OCI-LY3 (cell line): ENCODE results near the gene ZNF775.

Experiments used
- H2AFZ ChIP-seq: fragments of 200-600, 300-600 bp; shearing (Covaris generic); 2 replicates; pipeline ENCODE4 v1.6.0; 2014; ENCODE audit warnings: antibody characterized with exemption, low read depth, low read length
- H3K27ac ChIP-seq: fragments of 200-600, 300-600 bp; sonication (generic); 2 replicates; pipeline ENCODE4 v1.5.1; 2014; ENCODE audit warnings: mild to moderate bottlenecking, low read length, moderate library complexity, mixed read lengths
- H3K27me3 ChIP-seq: fragments of 200-600, 300-600 bp; sonication (generic); 2 replicates; pipeline ENCODE4 v1.6.1; 2014; ENCODE audit warnings: low read depth, low read length, mixed read lengths
- H3K36me3 ChIP-seq: fragments of 200-600, 300-600 bp; sonication (generic); replicated peaks from 2 replicates; pipeline ENCODE3; 2014; ENCODE audit warnings: low read depth, low read length, mixed read lengths
- H3K4me1 ChIP-seq: fragments of 300-600, 200-600 bp; sonication (generic); 2 replicates; pipeline ENCODE4 v1.6.1; 2014; ENCODE audit warnings: low read length, mixed read lengths
- H3K4me2 ChIP-seq: fragments of 200-600, 300-600 bp; sonication (generic); 2 replicates; pipeline ENCODE4 v1.6.1; 2014; ENCODE audit warnings: low read length, mixed read lengths
- H3K4me3 ChIP-seq: fragments of 300-600, 200-600 bp; sonication (generic); 2 replicates; pipeline ENCODE4 v1.5.1; 2014; ENCODE audit warnings: antibody characterized with exemption, mild to moderate bottlenecking, low read length, moderate library complexity
- H3K79me2 ChIP-seq: fragments of 300-600, 200-600 bp; shearing (Covaris generic); 2 replicates; pipeline ENCODE4 v1.6.1; 2014; ENCODE audit warnings: mild to moderate bottlenecking, low read length, mixed read lengths
- H3K9ac ChIP-seq: fragments of 300-600, 200-600 bp; shearing (Covaris generic); 2 replicates; pipeline ENCODE4 v1.6.0; 2014; ENCODE audit warnings: mild to moderate bottlenecking, low read length, moderate library complexity
- H3K9me3 ChIP-seq: fragments of 200-600, 300-600 bp; shearing (Covaris generic); 2 replicates; pipeline ENCODE4 v1.6.1; 2014; ENCODE audit warnings: low read length, mixed read lengths; ENCODE audit not compliant: insufficient read depth
- H4K20me1 ChIP-seq: fragments of 200-600, 300-600 bp; sonication (generic); 2 replicates; pipeline ENCODE4 v1.6.1; 2016; ENCODE audit warnings: low read length, mixed read lengths; ENCODE audit not compliant: insufficient read depth
- EZH2phosphoT487 ChIP-seq: fragments of 200-600 bp; shearing (Covaris generic); IDR thresholded peaks from 2 replicates; pipeline ENCODE4 v1.6.1; 2018; ENCODE audit warnings: antibody characterized with exemption, mixed run types, low read depth
- TF ChIP-seq, protein P1 (sequence below): fragments of 200-600, 300-600 bp; sonication (generic); IDR thresholded peaks from 2 replicates; pipeline ENCODE4 v1.5.1; 2014; ENCODE audit warnings: antibody characterized with exemption, low read length, low read depth

The ZNF775 gene

DNA sequence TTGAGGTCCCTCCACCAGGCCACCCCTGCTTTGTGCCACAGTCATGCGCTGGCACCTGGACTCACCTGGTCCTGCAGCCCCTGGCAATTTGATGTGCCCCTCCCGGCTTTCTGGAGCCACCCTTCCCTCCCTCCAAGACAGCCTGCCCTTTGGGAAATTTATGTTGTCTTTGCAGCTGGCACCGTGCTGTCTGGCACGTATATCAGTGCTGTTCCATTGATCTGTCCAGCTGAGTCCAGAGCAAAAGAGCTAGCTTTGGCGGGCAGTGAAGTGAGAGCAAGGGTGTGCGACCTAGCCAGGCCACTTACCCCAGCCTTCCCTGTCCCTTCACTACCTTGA lies 43.4 kb upstream of the ZNF775 start:
- Histone ChIP-seq H3K9me3 (no peaks in the 10 kb centered on the region), H3K27ac (no peak overlapping the region), H3K9ac (no peak overlapping the region)

DNA sequence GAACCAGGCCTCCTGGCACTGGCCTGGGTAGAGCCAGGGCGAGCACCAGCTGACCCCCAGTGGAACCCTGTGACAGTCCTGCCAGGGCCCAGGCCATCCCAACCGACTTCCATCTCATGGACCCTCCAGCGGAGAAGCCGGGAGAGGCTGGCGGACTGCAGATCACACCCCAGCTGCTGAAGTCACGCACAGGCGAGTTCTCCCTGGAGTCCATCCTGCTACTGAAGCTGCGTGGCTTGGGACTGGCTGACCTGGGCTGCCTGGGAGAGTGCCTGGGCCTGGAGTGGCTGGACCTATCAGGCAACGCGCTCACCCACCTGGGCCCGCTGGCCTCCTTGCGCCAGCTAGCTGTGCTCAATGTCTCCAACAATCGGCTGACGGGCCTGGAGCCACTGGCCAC lies 42.4 kb upstream of the ZNF775 start:
- no peak overlapping the region for H3K4me3 ChIP-seq
- H4K20me1 ChIP-seq: no peaks in the 10 kb centered on the region
- no peak overlapping the region for H3K27ac ChIP-seq
- no peaks in the 10 kb centered on the region for H3K36me3 ChIP-seq
- no peaks in the 10 kb centered on the region for H3K27me3 ChIP-seq
- H3K4me1 ChIP-seq: no peaks in the 10 kb centered on the region
- no peak for TF ChIP-seq EZH2phosphoT487
- no peak overlapping the region for H3K4me2 ChIP-seq
- H3K9me3 ChIP-seq: no peaks in the 10 kb centered on the region
- H3K79me2 ChIP-seq: no peaks in the 10 kb centered on the region
- no peak overlapping the region for H2AFZ ChIP-seq
- no peak overlapping the region for H3K9ac ChIP-seq

More for the DNA sequence above, 43.4 kb upstream of the ZNF775 start:
- H4K20me1 ChIP-seq: no peaks in the 10 kb centered on the region
- no peaks in the 10 kb centered on the region for H3K79me2 ChIP-seq
- H3K4me3 ChIP-seq: no peak overlapping the region
- H3K4me1 ChIP-seq: no peaks in the 10 kb centered on the region
- no peak overlapping the region for H2AFZ ChIP-seq
- H3K4me2 ChIP-seq: no peak overlapping the region
- H3K27me3 ChIP-seq: no peaks in the 10 kb centered on the region
- TF ChIP-seq EZH2phosphoT487: no peak
- TF ChIP-seq, protein P1, sequence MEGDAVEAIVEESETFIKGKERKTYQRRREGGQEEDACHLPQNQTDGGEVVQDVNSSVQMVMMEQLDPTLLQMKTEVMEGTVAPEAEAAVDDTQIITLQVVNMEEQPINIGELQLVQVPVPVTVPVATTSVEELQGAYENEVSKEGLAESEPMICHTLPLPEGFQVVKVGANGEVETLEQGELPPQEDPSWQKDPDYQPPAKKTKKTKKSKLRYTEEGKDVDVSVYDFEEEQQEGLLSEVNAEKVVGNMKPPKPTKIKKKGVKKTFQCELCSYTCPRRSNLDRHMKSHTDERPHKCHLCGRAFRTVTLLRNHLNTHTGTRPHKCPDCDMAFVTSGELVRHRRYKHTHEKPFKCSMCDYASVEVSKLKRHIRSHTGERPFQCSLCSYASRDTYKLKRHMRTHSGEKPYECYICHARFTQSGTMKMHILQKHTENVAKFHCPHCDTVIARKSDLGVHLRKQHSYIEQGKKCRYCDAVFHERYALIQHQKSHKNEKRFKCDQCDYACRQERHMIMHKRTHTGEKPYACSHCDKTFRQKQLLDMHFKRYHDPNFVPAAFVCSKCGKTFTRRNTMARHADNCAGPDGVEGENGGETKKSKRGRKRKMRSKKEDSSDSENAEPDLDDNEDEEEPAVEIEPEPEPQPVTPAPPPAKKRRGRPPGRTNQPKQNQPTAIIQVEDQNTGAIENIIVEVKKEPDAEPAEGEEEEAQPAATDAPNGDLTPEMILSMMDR: no peak
- H3K36me3 ChIP-seq: peaks cover 9% of the 10 kb centered on the region

DNA sequence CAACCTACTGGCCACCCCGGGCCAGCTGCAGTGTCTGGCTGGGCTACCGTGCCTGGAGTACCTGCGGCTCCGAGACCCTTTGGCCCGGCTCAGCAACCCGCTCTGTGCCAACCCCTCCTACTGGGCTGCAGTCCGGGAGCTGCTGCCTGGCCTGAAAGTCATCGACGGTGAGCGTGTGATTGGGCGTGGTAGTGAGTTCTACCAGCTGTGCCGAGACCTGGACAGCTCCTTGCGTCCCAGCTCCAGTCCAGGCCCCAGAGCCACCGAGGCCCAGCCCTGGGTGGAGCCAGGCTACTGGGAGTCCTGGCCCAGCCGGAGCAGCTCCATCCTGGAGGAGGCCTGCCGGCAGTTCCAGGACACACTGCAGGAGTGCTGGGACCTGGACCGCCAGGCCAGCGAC lies 42.0 kb upstream of the ZNF775 start:
- H3K9ac ChIP-seq: no peak overlapping the region
- no peaks in the 10 kb centered on the region for H3K79me2 ChIP-seq
- H2AFZ ChIP-seq: no peak overlapping the region
- no peaks in the 10 kb centered on the region for H3K9me3 ChIP-seq
- H3K36me3 ChIP-seq: no peaks in the 10 kb centered on the region
- H3K4me2 ChIP-seq: no peak overlapping the region
- no peak overlapping the region for H3K4me3 ChIP-seq
- H4K20me1 ChIP-seq: no peaks in the 10 kb centered on the region
- no peaks in the 10 kb centered on the region for H3K4me1 ChIP-seq
- H3K27me3 ChIP-seq: no peaks in the 10 kb centered on the region
- TF ChIP-seq EZH2phosphoT487: no peak
- TF ChIP-seq, protein P1: no peak
- H3K27ac ChIP-seq: no peak overlapping the region

DNA sequence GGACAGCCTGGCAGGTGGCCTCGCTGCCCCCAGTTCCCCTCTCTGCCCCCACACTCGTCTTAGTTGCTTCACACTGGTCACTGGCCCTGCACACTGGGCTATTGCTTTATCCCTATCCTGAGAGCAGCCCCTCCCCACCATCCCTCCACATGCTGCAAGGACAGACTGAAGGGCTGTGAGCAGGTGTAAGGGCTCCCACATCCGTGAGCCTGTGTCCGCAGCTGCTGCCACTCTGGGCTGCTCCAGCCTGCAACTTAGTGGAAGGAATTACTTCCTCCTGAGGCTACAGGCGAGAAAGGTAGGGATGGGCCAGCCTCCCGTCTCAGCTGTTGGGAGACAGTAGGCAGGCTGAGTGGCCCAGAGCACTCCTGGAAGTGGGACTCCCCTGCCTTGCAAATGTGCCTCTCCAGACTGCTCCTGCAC lies 41.5 kb upstream of the ZNF775 start:
- no peaks in the 10 kb centered on the region for H3K79me2 ChIP-seq
- no peaks in the 10 kb centered on the region for H4K20me1 ChIP-seq
- no peak overlapping the region for H3K4me3 ChIP-seq
- H3K36me3 ChIP-seq: no peaks in the 10 kb centered on the region
- H3K9me3 ChIP-seq: no peaks in the 10 kb centered on the region
- no peaks in the 10 kb centered on the region for H3K4me1 ChIP-seq
- no peak overlapping the region for H3K4me2 ChIP-seq
- H3K9ac ChIP-seq: no peak overlapping the region
- no peak overlapping the region for H3K27ac ChIP-seq
- TF ChIP-seq, protein P1: no peak
- no peak for TF ChIP-seq EZH2phosphoT487
- H2AFZ ChIP-seq: no peak overlapping the region
- no peaks in the 10 kb centered on the region for H3K27me3 ChIP-seq
